HG03432 (cell line): ENCODE results near the gene EXOC6B.

ENCODE experiments used
- ATAC-seq: cut with Tn5 transposase; IDR thresholded peaks from one replicate; pipeline ENCODE4 v1.9.1; 2021; ENCODE audit warnings: mild to moderate bottlenecking, moderate library complexity; ENCODE audit not compliant: unreplicated experiment

Gene EXOC6B

DNA sequence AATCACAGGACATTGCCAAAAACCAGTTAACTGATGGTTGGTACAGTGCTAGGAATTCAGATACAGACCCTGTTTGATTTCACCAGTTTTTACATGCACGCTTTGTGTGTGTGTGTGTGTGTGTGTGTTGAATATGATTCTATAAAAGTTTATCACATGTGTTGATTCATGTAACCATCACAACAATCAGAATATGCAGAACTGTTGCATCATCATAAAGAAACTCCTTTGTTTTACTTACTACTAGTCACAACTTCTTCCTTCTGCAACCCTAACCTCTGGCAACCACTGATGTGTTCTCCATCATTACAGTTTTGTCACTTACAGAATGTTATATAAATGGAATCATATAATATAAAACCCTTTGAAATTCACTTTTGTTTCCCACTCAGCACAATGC, 533.4 kb downstream of the EXOC6B start:
- no peak for ATAC-seq

- ATAC-seq: no peak
Measured at GRCh38 chr2:72291059-72291458, 534.8 kb downstream of the EXOC6B start.

- ATAC-seq: no peak
Measured at GRCh38 chr2:72289736-72290135, 536.1 kb downstream of the EXOC6B start.

DNA sequence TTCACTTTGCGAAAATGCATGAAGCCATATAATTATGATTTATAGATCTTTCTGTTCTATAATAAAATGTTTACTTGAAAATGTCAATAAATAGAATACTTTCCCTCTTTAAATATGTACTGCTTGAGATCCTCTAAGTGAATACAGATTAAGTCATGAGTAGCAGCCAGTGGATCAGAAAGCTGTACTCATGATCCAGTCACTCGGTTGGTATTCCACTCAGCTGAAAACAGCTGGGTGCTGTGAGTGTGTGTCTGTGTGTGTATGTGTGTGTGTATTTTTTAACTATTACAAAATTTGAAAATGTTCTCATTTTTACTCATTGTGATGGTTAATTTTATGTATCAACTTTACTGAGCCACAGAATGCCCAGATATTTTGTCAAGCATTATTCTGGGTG, 536.5 kb downstream of the EXOC6B start:
- ATAC-seq: no peak

- ATAC-seq: no peak
Measured at GRCh38 chr2:72278046-72278445, 547.8 kb downstream of the EXOC6B start.

GRCh38 chr2:72276876-72277275, 549.0 kb downstream of the EXOC6B start:
- no peak for ATAC-seq

- ATAC-seq: no peak
Measured at GRCh38 chr2:72276356-72276755, 549.5 kb downstream of the EXOC6B start.

GRCh38 chr2:72275084-72275483, 550.7 kb downstream of the EXOC6B start:
- no peak for ATAC-seq

DNA sequence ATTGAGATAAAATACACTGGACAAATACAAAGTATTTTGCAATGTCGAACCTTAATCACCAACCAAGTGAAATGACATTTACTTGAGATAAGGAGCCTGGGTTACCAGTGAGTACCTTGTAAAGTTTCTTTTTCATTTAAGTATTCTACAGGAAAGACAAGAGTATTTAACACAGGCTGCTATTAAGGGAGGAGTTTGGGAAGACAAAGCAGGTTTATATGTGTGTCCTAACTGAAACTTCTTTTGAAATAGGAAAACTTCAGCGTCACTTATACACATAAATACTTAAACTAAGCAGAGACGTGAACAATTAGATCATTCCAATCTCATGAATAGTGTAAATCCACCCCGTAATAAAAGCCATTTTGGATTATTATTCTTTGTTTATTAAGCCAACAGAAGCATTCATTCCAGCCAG, 551.4 kb downstream of the EXOC6B start:
- ATAC-seq: no peak

GRCh38 chr2:72273384-72273783, 552.4 kb downstream of the EXOC6B start:
- no peak for ATAC-seq

DNA sequence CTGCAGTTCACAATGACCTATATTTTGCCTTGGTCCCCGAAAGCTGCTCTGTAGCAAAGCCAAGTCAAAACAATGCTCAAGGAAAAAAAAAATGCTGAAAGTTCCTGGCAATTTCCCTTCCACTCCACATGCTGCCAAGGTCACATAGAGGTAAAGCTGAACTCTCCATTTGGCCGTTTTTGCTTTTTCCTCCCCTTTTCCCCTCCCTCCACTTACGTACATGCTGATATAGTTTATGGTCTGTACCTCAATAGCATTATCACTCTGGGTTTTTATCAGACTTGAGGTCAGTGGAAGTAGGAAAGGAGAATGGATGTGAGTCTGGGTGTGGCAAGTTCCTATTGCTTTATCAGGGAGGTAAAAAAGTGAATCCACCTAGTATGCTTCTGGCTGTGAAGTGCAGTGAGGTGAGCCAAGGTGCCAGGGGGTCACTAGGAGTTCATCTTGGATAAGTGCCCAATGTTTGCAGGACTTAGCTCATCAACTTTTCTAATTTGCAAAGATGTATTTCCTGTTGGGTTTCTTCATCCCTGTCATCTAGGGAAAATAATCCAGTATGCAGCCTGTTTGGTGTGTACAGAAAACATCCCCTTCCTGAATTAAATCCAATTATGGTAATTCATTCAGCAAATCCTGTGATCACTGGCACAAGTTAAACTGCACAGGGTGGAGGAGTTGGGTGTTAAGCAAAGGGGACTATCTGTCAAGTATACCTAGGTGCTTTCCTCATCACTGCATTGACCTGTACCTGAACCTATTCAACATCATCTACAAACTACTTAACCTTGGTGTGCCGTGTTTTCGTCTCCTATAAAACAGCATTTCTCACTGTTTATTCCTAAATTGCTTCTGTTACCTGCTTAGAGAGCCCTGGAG, 553.8 kb downstream of the EXOC6B start:
- ATAC-seq: no peak

DNA sequence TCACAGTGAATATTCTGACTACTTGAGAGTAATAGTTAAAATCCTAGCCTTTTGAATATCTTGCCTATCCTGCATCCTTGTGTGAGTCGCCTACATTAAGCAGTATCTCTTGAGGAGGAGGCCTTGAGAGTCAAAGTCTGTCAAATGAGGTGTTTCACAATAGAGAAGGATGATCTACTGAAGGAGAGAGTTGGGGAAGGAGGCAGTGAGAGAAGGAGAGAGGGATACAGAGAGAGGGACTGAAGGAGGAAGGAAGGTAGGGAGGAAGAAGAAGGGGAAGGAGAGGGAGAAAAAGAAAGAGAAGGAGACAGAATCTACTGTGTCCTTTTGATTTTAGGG, 554.6 kb downstream of the EXOC6B start:
- no peak for ATAC-seq

DNA sequence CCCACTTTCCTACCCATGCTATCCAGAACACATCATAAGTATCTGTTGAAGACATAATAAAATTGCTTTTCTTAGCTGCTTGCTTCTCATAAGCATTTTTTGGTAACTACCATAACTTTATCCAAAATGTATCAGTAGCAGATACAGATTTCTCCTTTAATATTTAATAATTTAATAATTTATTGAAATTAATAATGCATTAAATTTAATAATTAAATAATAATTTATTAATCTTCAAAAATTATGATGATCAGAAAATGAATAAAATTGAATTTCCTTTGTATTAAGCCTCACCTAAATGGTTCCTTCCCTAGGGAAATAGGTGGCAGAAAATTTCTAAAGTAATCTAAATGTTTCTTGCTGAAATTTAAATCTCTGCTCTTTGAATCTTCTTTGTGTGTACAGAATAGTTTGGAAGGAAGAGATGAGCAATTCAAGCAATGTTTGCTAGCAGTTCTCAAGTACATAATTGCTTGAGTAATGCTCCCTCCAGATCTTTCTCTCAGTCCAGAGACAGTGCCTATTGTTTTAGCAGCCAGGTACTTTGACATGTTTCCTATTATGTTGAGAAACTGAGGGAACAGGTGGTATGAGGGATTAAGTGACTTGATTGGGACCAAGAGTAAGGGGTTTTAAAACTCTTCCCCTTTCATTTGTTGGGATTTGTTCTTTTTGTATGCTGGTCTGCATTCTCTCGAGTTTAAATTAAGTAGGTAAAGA, 555.1 kb downstream of the EXOC6B start:
- ATAC-seq: no peak

GRCh38 chr2:72263776-72264060, 562.1 kb downstream of the EXOC6B start:
- no peak for ATAC-seq

DNA sequence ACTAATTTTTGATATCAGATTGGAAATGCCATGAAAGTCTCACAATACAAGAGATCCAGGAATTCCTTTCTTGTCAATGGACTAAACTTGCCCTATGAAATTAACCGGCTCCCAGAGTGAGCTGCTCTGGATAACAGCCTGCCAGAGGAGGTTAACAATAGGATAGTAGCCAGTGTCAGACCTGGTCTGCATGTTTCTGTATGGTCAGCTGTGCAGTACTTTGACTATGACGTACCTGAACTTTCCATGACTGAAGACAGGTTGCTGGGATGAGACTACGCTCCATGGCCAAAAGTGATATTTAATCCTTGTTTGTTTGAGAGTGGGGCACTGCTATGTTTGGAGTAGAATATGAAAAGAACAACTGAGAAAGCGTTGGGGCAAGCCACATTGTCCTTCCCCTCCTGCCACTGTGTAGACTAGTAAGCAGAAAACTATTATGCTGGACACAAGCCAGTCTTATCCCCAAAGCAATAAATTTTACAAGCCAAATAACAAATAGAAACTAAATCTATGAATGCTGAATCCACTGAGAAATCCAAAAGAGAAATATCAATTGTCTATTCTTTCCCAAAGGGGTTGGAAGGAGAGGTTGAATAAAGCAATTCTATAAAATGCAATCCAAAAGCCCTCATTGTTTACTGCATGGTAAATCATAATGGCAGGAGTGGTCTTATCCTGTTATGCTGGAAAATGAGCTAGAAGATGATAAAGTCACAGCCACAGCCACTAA, 562.6 kb downstream of the EXOC6B start:
- ATAC-seq: no peak

DNA sequence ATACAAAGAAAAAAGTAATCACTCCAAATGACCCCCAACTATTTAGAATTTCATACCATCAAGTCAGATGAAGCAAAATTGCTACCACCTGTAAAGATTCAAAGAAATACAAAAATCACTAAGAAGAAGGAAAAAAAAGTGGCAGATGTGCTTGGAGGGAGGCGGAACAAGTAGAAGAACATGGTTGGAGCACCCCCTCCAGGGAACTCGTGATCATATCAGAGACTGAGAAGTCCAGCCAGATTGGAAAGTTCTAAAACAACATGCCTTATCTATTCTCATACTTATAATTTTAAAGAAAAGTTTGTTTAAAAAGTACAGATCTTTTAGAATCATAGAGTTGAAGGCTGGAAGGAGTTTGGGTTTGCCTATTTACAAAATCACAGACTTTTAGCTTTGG, 564.8 kb downstream of the EXOC6B start:
- no peak for ATAC-seq

GRCh38 chr2:72255540-72255939, 570.3 kb downstream of the EXOC6B start:
- ATAC-seq: no peak

GRCh38 chr2:72254831-72255451, 570.9 kb downstream of the EXOC6B start:
- no peak for ATAC-seq

GRCh38 chr2:72238311-72238710, 587.5 kb downstream of the EXOC6B start:
- ATAC-seq: no peak

DNA sequence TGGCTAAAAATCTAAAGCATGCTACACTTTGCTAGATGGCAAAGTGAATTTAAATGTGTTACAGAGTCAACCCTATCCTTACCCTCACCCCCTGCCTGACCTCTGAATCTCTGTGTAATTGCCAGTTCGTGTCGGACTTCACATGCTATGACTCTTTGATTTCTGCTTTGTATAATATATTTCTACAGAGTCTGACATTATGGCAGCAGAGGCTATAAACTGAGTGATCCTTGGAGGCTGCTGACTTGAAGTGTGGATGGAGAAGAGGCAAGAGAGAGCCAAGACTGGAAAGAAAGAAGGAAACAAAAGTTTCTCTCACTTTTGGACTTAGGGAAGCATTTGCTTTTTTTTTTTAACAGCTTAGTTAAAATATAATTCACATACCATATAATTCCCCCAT, 588.3 kb downstream of the EXOC6B start:
- ATAC-seq: no peak

- no peak for ATAC-seq
Measured at GRCh38 chr2:72236445-72237067, 589.3 kb downstream of the EXOC6B start.
